HL-60/S4 (cell line): ENCODE results near the gene ANOS1.
"Not testable (repeated sequence)": the region's sequence is repeated elsewhere in the genome, so short reads cannot be mapped to it uniquely, and the experiment has no call there.

Experiments
- in situ Hi-C: fragments of 300-500 bp; cut with MboI; formaldehyde crosslinking; loops from 2 replicates; pipeline ENCODE4 v1.14.3; 2022; ENCODE audit warnings: low sequenced_read_pairs

Gene ANOS1

DNA sequence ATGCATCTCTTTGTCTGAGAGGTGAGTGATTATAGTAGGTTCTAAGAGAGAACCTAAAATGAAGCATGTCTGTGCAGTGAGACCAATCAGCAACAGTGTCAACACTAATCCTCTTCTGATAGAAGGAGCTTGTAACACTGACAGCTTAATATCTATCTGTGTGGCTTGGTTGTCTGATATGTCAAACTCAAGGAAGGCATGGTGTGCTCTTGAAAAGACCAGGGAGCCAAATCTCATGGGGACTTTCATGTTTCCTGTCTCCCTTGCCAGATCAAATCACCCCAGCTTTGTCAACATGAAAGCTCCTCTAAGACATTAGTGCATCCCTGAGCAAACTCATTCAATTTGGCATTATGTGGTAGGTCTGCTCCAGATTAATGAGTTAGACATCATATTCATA lies 95.4 kb downstream of the ANOS1 start:
- in situ Hi-C loops: no loop called here

DNA sequence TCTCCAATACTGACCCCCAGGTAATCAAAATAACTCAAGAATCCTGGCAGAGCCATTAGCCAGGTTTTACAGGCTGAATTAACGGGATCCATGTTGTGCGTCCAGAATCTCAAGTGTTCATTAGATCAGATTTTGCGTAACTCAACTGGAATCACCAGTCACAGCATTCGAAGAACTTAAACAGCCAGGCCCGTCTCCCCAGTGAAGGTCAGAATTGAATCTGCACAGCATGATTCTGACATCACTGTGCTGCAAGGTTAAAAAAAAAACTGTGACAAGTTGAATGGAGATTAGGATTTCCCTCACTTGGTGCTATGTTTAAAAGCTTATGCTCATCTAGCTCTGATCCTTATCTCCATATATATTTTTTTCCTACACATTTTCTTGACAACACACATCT lies 96.1 kb downstream of the ANOS1 start:
- in situ Hi-C loops: no loop called here

DNA sequence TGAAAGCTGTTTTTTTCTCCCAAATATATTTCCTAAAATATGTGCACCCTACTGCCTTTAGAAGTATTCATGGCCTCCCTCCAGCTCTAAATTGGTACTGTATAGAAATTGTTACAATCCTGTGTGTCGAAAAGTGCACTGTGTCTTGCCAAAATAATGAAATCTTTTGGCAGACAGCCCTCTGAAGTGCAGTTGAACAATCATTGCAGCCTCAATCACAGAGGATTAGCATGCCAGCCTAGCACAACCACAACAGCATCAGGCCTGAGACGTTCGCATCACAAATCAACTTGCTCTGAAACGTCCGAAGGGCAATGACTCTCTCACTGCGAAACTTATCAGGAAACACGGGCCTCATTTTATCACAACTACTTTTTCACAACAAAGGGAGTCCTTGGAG lies 99.0 kb downstream of the ANOS1 start:
- in situ Hi-C loops: no loop called here

DNA sequence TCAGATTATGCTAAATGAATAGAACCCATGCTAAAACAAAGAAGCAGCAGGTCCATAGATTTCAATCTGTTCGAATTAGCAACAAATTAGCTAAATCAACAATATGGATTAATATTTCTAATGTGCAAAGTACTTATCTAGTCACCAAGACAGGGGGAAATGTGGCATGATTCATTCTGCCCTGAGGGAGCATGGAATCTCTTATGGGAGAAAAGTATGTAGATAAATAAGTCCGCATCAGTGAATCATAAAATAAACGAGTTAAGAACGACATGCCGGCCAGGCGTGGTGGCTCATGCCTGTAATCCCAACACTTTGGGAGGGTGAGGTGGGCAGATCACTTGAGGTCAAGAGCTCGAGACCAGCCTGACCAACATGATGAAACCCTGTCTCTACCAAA lies 102.1 kb downstream of the ANOS1 start:
- in situ Hi-C loops: no loop called here

DNA sequence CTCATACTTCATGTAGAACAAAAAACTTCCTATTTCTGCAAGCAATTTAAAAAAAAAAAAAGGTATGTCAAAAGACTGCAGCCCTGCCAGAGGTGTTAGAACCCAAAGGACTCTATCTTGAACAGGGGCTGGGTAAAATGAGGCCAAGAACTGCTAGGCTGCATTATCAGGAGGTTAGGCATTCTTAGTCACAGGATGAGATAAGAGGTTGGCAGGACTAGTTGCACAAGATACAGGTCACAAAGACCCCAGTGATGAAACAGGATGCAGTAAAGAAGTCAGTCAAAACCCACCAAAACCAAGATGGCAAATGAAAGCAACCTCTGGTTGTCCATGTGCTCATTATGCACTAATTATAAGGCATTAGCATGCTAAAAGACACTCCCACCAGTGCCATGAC lies 104.1 kb downstream of the ANOS1 start:
- in situ Hi-C loops: no loop called here

DNA sequence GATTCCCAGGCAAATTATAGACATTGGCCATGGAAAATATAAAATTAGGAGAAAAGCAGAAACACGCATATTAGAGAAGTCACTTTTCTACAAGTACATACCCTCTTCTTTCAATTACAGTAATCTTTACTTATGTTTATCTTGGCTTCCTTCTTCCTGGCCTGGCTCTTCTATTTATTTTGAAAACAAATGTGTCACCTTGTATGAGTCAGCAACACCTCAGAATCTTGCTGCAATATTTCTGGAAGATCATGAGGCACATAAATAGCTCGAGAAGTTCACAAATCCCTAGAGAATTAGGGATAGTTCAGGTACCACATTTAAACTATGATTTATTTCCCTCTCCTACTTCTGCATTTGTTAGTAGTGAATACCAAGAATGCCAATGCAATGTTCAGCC lies 124.6 kb downstream of the ANOS1 start:
- in situ Hi-C loops: no loop called here

DNA sequence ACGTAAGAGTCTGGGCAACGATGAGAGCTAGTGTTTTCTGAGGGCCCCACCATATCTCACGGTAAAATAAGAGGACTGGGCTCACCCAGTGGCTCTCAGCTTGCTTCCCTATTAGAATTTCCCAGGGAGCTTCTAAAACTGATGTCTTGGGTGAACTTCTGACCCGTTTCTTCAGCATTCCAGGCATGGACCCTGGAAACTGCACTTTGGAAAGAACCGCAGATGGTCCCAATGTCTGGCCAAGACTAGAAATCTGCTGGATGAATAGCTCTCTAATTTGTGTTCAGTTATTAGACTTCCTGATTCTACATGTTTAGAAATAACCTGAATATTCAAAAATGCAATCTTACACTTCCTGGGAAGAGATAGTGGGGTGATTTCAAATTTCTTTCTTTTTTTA lies 127.8 kb downstream of the ANOS1 start:
- in situ Hi-C loops: no loop called here

DNA sequence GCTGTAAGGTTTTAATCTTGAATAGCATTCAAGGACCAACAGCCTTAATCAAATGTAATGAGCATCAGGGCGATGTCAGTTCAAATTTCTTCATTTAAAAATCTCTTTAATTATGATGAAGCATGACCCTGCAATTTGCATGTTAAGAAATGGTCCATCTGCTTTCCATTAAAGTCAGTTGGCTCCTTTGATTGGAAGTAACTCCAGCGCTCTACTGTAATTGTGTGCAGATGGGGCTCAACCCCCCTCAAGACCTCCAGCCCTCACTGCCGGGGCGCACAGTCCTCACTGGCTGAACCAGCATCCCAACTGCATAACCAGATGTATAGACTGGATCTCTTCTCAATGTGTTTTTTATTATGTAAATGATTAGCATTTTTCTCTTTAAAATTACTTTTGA lies 140.4 kb downstream of the ANOS1 start:
- in situ Hi-C loops: no loop called here

DNA sequence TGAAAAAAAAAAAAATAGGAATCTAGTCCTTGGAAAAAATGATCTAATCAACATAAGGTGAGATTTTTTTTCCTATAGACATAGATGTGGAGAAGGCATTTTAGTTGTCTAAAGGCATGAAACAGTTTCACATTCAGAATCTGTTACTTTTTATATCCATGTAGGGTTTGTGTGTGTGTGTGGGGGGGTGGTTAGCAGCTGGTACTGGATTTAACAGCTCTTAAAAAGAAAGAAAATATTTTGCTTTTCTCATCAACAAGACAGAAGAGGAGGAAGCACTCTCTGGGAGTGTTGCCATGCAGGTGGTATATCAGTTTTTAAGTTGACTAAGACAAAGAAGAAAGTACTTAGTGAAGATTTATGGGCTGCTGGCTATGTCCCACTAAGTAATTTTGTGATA lies 145.0 kb downstream of the ANOS1 start:
- in situ Hi-C loops: no loop called here

DNA sequence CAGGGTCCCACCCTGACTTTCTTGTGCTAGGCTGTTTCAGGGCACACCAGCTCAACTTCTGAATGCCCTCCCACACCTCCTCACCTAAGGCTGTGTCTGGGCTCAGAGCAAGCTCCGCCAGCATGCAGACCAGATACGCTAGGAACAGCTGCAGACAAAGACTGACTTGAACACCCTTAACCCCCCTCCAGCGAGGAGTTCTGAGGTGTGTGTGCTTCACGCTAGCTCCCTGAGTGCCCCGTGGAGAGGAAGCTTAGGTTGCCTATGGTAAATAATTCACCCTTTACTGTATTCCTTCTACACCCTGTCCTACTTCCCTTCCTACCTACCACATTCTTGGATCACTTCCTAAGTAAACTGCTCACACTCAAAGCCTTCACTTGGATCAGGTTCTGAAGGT lies 152.3 kb downstream of the ANOS1 start:
- in situ Hi-C loops: no loop called here

DNA sequence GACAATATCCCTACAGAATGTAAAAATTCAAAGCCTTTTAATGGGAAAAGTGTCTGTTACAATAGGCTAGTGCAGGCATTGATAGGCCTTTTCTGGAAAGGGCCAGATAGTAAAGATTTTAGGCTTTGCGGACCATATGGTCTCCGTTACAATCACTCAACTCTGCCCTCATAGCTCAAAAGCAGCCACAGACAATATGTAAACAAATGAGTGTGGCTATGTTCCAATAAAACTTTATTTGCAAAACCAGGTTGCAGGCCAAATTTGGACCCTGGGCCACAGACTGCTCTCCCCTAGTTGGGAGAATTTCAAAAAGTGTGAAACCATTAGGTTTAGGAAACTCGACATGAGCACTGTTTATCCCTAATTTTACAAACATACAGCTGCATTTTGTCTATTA lies 155.1 kb downstream of the ANOS1 start:
- in situ Hi-C loops: no loop called here

DNA sequence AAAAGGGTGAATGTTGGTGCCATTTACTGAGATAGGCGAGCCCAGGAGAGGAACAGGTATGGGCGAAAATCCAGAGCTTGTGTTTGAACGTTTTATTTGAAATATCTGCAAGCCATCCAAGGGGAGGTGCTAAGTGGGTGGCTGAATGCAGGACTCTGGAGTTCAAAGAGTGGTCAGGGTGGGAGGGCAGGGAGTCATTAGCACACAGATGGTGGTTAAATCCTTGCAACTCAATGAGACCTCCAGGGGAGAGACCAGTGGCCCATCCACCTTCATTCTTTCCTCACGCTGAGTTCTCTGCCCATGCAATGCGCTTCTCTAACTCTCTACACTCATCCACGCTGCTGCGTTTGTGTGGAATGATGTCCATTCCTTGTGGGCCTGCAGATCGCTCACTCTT lies 166.2 kb downstream of the ANOS1 start:
- in situ Hi-C loops: no loop called here

DNA sequence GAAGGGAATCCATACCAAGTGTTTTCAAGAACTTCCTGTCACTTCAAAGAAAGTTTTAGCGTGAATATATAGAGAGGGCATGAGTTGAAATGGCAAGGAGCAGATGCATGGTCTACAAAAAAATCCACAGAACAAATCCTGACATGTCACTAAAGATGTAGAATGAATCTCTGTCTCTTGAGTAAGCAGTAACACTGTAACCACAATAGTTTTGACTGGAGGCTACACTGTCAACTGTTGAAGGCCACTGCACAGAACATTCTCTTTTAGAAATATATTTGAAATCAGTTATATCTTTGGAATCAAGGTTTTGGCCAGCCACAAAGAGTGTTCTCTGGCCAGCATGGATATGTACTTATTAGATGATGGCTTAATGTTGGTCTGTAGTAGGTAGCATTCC lies 183.5 kb downstream of the ANOS1 start:
- in situ Hi-C loops: no loop called here

DNA sequence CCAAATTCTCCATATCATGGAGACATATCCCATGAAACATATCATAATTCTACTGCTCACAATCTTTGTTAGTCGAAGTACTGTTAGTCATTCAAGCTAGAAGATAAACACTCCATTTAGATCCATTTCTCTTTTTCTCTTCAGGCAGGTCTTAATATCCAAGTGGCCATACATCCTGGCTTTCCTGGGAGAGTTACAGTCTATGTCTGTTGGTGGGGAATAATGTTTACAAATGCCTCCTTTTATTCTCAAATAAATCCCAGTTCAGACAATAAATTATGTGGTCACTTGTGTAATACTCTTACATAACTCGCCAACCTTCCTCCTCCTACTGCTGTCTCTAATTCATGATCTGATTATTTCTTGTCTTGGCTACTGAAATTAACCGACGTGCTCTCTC lies 185.2 kb downstream of the ANOS1 start:
- in situ Hi-C loops: no loop called here

DNA sequence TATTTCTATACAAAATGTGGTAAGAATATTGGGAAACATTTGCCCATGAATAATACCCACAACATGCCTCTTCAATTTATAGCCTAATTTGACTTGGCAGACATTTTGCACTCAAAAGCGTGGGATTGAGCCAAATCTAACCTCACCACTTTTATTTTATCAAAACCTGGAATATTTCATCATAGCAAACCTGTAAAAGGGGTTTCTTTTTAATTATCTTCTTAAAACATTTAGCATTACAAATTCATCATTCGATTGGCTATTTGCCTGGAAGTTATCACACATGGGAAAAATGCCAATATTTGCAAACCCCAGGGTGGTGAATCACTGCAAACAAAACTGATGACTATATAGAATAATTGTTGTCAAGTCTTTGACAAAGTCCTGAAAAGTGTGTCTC lies 211.1 kb downstream of the ANOS1 start:
- in situ Hi-C loops: no loop called here

DNA sequence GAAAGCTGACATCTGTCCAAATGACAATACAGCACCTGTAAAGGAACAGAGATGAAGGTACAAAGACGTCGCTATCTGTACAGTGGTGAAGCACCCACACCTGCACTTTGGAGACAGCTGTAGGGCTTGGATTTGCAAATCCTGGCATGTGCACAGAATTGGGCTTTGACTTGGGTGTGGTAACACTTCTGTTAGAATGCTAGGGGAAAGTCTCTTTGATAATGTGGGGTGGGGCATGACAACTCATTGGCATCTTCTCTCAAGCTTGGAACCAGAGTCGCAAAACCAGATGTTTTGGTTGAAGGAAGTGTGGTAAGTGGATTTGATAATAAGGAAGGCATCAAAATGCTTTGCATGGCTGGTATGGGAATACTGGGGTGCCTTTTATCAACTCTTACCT lies 211.8 kb downstream of the ANOS1 start:
- in situ Hi-C loops: no loop called here

DNA sequence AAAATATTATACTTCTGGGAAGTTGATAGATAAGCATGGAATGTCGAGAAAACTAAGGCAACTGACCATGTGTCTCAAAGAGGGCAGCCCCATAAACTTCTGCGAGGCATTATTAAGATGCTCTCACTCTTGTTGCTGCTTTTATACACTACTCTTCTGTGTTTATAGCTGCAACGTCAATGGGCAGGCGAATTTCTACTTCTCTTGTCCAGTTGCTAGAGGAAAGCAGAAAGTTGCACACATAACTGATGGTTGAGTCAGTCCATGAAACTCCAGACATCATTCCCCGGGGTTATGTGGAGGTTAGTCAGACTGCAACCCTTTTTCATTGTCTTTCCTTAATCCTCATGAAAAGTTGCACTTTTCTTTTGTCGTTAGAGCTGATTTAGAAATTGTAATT lies 227.5 kb downstream of the ANOS1 start:
- in situ Hi-C loops: no loop called here

DNA sequence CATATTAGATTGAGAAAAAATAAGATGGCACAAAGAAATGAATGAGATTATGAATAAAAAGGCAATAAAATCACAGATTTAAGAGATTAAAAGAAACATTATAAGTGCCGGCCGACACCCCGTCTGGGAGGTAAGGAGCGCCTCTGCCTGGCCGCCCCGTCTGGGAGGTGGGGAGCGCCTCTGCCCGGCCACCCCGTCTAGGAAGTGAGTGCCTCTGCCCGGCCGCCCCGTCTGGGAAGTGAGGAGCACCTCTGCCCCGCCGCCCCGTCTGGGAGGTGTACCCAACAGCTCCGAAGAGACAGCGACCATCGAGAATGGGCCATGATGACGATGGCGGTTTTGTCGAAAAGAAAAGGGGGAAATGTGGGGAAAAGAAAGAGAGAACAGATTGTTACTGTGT lies 229.8 kb downstream of the ANOS1 start:
- in situ Hi-C loops: not testable (repeated sequence)

DNA sequence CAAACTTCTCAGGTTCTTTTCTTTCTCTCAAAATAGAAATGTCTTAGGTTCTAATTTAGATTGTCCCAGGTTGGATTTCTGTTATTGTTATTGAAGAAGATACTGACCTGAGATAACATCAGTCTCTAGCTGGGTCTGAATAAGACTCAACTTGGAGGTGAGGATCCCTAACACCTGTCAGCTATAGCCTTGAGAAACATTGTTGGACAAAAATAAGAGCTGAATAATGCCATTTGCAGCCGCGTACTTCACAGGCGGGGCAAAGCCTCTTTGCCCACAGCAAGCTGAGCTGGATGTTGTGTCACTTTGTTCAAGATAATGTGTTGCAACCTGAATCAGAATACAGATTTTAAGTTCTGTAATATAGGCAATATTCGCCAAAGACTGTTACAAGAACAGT lies 231.7 kb downstream of the ANOS1 start:
- in situ Hi-C loops: no loop called here

DNA sequence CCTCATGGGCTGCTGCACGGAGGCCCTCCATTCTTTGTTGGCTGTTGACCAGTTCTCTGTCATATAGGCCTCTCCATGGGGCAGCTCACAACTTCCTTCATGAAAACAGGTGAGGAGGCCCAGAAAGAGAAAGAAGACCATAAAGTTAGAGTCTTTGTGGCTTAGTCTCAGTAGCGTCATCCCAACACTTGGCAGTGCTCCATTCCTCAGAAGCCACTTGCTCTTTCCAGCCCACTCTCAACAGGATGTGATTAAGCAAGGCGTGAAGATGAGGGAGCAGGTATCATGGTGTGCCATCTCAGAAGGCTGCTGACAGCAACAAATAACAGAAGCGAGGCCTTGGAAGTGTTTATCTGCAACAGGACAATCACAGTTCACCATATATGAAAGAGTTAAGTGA lies 236.9 kb downstream of the ANOS1 start:
- in situ Hi-C loops: not testable (repeated sequence)

DNA sequence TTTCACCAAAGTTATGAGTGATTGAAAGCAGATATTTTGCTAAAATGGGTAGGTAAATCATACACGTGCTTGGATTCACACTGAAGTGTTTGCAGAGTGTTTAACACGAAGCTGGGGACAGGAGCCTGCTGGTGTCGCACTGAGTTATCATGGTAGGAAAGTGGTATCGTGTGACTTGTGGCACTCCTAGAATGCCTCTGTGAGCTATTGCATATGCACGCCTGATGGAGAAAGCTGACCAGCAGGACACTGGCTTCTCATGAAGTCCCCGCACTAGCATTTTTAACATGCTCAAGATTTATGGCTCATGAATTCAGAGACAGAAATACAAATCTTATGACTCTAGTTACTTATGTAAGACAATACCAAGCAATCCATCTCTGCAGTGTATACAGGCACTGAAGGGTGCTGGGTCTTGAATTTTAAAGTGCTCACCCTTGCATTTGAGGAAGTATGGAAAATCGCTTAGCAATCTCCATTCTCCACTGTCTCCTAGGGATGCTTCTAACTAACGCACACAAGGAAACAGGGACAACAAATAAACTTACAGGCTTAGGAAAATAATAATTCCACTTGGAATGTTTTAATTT lies 247.5 kb downstream of the ANOS1 start:
- in situ Hi-C loops: no loop called here
